HepG2 (cell line): Measurements from ENCODE around the gene MRPL38. TPM values are rescaled to one million over a fixed set of nuclear protein-coding genes. Genes with fewer than 3 reads are reported as not detected.

Experiments
- polyA plus RNA-seq, 8 experiments: library from polyadenylated mRNA; depleted of rRNA in 3 of 8; stranded (reverse) in 7 of 8; unstranded in 1 of 8; fragments of >200 nt; fragmentation: Illumina TruSeq in 4 of 8; extraction: Trizol in 4 of 8; gene quantifications; 2 replicates each; pipeline versions ENCODE4 v1.2.1 to v1.2.3, GENCODE V29; 2011 to 2016; ENCODE audit warnings: low read depth in 4 of 8, missing spikeins in 1 of 8, mixed read lengths in 1 of 8; ENCODE audit not compliant: insufficient read depth in 1 of 8
- total RNA-seq, 5 experiments: library from RNA; depleted of rRNA; stranded (reverse); fragments of >200 nt; fragmentation: Illumina TruSeq; extraction: Trizol; gene quantifications; 2 replicates each; pipeline ENCODE4 v1.2.3, GENCODE V29; 2016; ENCODE audit warnings: low read depth in 1 of 5
- TF ChIP-seq, protein P1 (sequence below): sonication (generic); formaldehyde crosslinking; IDR thresholded peaks from 2 replicates; pipeline ENCODE4 v1.4.0; 2020; ENCODE audit warnings: mild to moderate bottlenecking, missing genetic modification reagents

MRPL38 gene
- total and polyA plus RNA-seq, 2 of the 13 experiments (the other 11 are each of a cell fraction or from before 2014, with no cell fraction given), result 83.7 to 125 TPM

- TF ChIP-seq, protein P1, sequence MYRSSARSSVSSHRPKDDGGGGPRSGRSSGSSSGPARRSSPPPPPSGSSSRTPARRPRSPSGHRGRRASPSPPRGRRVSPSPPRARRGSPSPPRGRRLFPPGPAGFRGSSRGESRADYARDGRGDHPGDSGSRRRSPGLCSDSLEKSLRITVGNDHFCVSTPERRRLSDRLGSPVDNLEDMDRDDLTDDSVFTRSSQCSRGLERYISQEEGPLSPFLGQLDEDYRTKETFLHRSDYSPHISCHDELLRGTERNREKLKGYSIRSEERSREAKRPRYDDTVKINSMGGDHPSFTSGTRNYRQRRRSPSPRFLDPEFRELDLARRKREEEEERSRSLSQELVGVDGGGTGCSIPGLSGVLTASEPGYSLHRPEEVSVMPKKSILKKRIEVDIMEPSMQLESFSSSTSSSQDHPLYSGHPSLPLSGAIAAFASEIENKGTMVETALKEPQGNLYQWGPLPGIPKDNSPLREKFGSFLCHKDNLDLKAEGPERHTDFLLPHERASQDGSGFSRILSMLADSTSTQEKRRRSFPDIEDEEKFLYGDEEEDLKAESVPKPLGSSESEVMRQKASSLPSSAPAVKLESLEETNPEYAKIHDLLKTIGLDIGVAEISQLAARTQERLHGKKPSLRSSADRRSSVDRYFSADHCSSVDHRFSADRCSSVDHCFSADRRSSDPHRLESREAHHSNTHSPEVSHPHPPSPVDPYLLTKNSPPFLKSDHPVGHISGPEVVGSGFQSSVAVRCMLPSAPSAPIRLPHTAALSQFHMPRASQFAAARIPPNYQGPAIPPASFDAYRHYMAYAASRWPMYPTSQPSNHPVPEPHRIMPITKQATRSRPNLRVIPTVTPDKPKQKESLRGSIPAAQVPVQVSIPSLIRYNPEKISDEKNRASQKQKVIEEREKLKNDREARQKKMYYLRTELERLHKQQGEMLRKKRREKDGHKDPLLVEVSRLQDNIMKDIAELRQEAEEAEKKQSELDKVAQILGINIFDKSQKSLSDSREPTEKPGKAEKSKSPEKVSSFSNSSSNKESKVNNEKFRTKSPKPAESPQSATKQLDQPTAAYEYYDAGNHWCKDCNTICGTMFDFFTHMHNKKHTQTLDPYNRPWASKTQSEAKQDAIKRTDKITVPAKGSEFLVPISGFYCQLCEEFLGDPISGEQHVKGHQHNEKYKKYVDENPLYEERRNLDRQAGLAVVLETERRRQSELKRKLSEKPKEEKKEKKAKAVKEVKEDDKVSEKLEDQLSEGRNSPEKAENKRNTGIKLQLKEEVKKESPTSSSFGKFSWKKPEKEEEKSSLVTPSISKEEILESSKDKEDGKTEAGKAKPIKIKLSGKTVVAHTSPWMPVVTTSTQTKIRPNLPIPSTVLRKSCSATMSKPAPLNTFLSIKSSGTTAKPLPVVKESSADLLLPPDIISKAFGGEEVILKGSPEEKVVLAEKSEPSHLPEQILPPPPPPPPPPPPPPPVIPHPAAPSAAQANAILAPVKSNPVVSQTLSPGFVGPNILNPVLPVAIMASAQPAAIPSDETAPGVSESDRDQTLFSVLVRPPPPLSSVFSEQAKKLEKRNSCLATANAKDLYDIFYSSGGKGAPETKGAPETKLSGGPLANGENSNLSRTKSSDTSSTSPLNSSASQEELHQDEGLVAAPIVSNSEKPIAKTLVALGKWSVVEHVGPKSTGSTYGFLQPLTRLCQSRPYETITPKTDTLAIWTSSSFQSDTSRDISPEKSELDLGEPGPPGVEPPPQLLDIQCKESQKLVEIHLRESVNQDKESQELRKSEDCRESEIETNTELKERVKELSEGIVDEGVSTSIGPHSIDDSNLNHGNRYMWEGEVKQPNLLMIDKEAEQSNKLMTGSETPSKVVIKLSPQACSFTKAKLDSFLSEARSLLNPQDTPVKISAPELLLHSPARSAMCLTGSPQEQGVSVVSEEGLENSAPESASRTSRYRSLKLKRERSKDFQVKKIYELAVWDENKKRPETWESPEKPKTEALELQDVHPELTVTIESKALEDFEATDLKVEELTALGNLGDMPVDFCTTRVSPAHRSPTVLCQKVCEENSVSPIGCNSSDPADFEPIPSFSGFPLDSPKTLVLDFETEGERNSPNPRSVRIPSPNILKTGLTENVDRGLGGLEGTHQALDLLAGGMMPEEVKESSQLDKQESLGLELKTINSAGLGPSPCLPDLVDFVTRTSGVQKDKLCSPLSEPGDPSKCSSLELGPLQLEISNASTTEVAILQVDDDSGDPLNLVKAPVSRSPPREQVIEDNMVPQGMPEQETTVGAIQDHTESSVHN (CRISPR knock-in tag), result no peak
These were observed 26.9 kb downstream of the MRPL38 start (continued) for GRCh38 chr17:75877752-75878173.
